Panc1 (cell line): ENCODE data around the gene RAB3D.

Source experiments
- CTCF ChIP-seq: fragments of 450-650 bp; IDR thresholded peaks from 2 replicates; pipeline ENCODE4 v1.5.1; 2017; ENCODE audit warnings: mild to moderate bottlenecking
- POLR2AphosphoS5 ChIP-seq: IDR thresholded peaks from 2 replicates; pipeline ENCODE4 v1.6.1; 2012; ENCODE audit warnings: mild to moderate bottlenecking, low read depth, low read length, moderate library complexity
- SIN3A ChIP-seq: IDR thresholded peaks from 2 replicates; pipeline ENCODE4 v1.6.1; 2012; ENCODE audit warnings: low read depth, mild to moderate bottlenecking, low read length, moderate library complexity, borderline replicate concordance; ENCODE audit not compliant: insufficient read depth
- TCF7L2 ChIP-seq: IDR thresholded peaks from 2 replicates; pipeline ENCODE4 v1.6.1; 2011; ENCODE audit warnings: mild to moderate bottlenecking, low read depth, low read length, inconsistent platforms
- TF ChIP-seq, protein P1 (sequence below), 2 experiments: IDR thresholded peaks; 2 replicates each; pipeline ENCODE4 v1.6.1; 2011 to 2012; ENCODE audit warnings: low read depth in 2 of 2, control low read depth in 1 of 2, low read length in 1 of 2, mild to moderate bottlenecking in 1 of 2, moderate library complexity in 1 of 2; ENCODE audit not compliant: insufficient read depth in 1 of 2

GRCh38 chr19:11295180-11295579 is 44.3 kb downstream of the RAB3D start:
- TF ChIP-seq, protein P1, sequence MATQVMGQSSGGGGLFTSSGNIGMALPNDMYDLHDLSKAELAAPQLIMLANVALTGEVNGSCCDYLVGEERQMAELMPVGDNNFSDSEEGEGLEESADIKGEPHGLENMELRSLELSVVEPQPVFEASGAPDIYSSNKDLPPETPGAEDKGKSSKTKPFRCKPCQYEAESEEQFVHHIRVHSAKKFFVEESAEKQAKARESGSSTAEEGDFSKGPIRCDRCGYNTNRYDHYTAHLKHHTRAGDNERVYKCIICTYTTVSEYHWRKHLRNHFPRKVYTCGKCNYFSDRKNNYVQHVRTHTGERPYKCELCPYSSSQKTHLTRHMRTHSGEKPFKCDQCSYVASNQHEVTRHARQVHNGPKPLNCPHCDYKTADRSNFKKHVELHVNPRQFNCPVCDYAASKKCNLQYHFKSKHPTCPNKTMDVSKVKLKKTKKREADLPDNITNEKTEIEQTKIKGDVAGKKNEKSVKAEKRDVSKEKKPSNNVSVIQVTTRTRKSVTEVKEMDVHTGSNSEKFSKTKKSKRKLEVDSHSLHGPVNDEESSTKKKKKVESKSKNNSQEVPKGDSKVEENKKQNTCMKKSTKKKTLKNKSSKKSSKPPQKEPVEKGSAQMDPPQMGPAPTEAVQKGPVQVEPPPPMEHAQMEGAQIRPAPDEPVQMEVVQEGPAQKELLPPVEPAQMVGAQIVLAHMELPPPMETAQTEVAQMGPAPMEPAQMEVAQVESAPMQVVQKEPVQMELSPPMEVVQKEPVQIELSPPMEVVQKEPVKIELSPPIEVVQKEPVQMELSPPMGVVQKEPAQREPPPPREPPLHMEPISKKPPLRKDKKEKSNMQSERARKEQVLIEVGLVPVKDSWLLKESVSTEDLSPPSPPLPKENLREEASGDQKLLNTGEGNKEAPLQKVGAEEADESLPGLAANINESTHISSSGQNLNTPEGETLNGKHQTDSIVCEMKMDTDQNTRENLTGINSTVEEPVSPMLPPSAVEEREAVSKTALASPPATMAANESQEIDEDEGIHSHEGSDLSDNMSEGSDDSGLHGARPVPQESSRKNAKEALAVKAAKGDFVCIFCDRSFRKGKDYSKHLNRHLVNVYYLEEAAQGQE (IDR thresholded peaks at IDR 0.05; ENCODE audit: insufficient read depth in 1 of 2, low read depth in 2 of 2, low read length in 1 of 2): no peak
- TF ChIP-seq CTCF: no peak
- TF ChIP-seq POLR2AphosphoS5: no peak
- no peak for TF ChIP-seq TCF7L2
- TF ChIP-seq SIN3A: no peak
